Cerebellar nuclear complex (tissue), 1 donor: ENCODE measurements around the gene XRRA1.
A peak's percentile ranks its signal among the peaks of the same experiment; 100 is the strongest.

Experiments used
- DNase-seq, 2 experiments: peaks; one replicate each; lab custom pipeline; 2025; lab: John Stamatoyannopoulos, UW

The XRRA1 gene

DNA sequence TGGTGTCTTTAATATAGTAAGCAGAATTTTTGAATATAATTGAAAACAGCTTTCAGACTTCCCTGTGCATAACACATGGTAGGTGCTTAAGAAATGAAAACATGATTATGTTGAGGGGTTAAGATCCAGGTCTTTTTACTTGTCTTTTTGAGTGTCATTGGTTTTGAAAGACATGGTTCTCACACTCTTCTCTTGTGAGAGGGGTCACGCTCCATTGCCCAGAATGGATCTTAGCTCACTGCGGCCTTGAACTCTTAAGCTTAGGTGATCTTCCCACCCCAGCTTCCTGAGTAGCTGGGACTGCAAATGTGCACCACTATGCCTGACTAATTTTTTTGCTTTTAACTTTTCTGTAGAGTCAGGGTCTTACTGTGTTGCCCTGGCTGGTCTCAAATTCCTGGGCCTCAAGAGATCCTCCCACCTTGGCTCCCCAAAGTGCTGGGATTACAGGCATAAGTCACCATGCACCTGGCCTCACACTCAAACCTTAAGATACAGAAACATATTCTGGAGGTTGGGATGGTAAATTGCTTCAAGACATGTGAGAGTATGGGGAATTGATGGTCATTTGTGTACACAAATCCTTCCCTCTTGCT lies 1.6 kb upstream of the XRRA1 start:
- DNase-seq = no peak

- no peak for DNase-seq
Observed at GRCh38 chr11:74949753-74950137, 854 bp upstream of the XRRA1 start.

- DNase-seq = no peak
Observed at GRCh38 chr11:74948546-74948897, 369 bp downstream of the XRRA1 start.

DNA sequence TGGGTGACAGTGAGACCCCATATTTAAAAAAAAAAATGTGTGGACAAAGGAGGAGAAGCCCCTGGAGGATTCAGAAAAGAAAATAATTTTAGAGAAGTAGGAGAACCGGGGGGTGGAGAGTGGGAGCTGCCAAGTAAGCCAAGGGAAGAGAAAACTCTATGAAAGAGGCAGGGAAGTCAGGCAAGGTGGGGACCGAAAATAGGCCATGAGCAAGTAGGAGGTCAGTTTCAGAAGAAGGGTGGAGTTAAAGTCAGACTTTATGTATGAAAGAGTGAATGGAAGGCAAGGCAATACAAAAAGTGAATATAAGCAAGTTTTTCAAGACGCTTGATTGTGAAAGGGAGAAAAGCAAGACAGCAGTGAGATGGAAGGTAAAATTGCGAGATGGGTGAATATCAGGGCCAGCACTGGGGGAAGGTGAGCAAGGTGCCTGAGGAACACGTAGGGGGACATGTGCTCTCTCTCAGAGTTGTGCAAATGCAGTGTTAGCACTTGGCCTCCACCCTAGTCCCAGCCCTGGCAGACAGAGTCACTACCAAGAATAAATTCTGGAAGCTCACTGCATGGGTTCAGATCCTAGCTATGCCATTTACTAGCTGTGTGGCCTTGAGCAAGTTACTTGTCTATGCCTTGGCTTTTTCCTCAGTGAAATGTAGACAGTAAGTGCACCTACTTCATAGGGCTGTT lies 6.7 kb downstream of the XRRA1 start:
- no peak for DNase-seq

GRCh38 chr11:74941492-74941891 lies 7.4 kb downstream of the XRRA1 start:
- no peak for DNase-seq

DNA sequence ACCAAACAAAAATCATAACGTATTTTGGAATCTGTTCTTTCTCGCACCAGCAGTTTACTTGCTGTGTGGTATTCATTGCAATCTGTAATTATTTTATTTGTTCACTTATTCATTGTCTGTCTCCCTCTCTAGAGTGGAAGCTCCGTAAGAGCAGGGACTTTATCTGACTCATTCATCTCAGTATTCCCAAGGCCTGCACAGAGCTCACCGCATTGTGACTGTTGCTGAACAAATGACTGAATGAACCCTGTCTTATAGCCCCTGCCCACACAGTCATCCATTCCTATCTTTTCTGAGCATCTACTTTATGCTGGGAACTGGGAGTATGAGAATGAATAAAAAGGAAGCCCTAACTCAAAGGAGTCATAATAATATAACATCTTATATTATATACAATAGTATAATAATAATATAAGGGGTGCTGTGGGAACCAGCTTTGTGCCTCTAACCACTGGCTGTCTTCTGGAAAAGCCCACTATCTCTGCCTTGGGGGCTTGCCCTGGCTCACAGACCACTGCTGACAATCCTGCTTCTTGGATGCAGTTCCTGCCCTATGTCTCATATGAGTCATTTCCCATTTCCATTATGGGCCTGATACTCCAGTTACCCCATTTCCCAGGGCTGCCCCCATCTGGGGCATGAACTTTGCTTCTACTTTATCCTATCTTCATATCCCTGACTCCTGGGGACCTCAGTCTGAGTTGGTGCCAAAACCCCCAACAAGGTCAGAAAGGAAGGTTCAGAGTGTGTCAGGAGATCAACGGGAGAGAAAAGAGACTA lies 11.0 kb downstream of the XRRA1 start:
- no peak for DNase-seq

DNA sequence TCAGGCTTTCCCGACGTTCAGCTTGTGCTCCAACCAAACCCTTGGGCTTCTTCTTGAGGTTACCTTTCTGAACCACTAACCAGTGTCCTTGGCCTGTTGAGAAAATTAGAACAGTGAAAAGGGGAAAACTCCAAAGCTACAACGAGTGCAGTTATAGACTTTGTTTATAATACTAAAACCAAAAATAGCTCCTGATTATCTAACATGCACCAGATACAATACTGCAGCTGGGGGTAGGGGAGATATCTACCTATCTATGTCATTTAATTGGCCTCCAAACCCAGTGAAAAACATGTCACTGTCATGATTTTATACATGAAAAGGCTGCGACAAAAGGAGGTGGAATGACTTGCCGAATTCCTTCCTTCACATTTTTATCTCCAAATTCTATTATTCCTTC lies 11.9 kb downstream of the XRRA1 start:
- no peak for DNase-seq

DNA sequence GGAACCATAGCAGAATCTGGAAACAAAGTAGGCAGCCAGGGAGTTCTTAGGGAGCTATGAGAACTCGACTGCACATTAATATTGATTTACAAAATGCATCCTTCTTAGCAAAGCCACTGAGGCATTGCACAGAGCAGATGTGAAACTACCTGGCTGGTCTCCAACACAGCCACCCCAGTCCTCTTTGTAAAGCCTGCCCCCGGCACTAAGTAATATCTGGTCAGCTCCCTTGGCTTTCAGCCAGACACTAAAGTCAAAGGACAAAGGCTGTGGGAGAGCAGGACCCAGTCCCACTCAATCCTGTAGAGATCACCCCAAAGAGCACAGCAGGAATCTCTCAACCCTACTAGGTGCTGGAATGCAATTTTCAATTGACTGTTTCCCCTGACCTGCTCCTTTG lies 12.8 kb downstream of the XRRA1 start:
- no peak for DNase-seq

- DNase-seq = no peak
Observed at GRCh38 chr11:74935285-74935684, 13.6 kb downstream of the XRRA1 start.

- no peak for DNase-seq
Observed at GRCh38 chr11:74933765-74934164, 15.1 kb downstream of the XRRA1 start.

DNA sequence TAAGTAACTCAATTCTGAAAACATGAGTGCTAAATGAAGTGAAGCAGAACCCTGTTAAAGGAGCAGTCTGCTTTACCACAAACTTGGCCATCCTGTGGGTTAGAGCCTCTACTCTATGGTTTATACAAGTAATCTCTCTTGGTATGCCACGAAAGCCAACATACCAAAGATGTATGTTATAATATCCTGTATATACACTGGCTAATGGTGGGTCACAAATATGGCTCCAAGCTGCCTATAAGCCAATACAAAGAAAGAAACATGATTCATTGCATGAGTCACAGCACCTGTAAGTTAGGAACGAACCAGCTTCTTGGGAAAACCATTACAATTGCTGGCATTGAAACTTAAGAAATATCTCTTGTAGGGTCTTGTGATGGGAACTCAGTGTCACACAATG lies 16.1 kb downstream of the XRRA1 start:
- DNase-seq = no peak

GRCh38 chr11:74932169-74932568 lies 16.7 kb downstream of the XRRA1 start:
- no peak for DNase-seq

DNA sequence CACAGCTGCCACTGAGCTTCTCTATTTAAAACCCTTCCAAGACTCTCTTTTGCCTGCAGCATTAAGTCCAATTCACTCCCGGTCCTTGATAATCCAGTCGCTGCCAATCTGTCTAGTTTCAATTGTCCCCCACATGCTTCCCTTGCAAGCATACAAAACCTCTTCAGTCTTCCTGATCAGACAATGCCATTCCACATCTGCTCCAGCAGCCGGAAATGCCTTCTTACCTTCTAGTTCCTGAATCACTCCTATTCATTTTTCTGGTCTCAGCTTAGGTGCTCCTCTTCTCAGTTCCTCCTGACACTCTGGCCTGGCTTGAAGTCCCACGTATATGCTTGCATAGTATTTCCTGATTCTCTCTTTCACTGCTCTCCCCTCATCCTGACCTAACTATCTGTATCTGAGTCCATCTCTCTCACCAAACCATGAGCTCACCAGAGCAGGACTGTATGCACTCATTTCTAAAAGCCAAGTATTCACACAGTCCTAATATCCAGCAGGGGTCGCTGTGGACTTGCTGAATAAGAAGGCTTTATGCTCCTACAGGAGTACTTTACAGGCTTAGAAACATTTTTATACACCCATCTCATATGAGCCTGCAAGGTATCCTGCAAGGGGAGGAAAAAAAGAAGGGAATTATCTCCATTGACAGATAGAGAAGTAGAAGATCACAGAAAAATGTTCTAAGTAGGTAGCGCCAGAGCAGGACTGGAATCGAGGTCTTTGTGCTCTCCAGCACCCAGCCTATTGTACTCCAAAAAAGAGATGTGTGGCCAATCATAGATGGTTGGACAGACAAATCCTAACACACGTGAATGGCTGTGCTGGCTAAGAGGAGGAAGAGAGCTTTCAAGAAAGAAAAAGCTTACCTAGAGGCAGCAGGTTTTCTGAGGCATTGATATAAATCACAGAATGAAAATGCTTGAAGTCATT lies 19.2 kb downstream of the XRRA1 start:
- peak in 1 of 2 experiments; percentile 34 for DNase-seq

DNA sequence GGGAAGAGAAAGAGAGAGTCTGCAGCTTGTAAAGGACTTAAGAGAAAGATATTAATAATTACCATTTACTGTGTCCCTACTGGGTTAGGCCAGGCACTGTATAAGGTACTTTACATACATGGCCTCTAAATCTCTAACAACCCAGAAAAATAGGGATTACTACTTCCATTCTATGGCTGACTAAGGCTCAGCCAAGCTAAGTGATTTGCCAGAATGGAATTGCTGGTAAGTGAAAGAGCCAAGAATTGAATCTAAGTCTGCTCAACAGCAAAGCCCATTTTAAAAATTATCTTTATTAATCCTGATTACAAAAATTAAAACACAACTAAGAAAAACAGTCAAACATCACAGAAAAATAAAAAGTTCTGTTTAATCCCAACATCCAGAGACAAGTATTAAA lies 21.4 kb downstream of the XRRA1 start:
- no peak for DNase-seq

DNA sequence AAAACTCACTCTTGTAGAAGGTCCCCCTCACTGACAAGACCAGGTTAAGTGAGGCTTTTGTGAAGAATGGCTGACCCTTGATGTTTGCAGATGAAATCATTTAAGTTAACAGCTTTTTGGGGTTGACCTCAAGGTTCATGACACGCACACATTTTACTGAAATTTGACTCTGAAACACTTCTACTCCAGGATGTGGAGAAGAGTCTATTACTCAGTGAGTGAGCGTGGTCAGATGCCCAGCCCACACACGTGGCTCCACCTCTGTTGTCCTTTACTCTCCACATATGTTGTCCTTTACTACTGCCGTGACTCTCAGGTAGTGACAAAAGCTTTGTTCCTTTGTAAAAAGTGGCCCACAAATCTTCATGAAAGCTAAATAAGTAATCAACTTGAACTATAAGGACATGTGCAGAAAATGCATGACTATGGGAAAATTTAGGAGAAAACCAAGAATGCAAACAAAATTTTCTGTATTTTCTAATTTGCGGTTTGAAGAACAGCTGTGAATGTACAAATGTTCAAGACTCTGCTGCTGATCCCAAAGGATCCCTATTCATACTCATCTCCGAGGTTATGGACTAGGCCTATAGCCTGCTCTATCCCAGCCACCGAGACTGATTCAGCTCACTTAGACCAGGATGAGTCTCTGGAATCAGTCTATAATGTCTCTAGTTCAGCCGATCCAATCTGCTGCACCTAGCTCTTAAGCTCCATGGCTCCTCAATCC lies 22.4 kb downstream of the XRRA1 start:
- no peak for DNase-seq

DNA sequence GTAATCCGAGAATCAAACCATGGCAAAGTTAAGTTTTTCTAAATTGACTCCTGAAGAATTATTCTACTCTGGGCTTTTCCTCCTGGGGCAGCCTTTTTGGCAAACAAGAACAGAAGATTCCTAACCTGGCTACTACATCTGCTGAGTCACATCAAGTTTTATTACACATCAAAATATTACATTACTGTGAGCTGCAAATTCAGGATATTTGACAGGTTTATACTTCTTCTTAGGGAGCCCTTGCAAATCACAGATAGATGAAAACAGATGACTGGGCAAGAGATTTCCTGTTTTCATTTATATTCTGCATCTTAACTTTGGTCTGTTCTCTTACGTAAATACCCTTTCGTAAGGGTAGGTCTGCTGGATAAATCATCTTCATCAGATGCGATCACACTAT lies 23.6 kb downstream of the XRRA1 start:
- no peak for DNase-seq

DNA sequence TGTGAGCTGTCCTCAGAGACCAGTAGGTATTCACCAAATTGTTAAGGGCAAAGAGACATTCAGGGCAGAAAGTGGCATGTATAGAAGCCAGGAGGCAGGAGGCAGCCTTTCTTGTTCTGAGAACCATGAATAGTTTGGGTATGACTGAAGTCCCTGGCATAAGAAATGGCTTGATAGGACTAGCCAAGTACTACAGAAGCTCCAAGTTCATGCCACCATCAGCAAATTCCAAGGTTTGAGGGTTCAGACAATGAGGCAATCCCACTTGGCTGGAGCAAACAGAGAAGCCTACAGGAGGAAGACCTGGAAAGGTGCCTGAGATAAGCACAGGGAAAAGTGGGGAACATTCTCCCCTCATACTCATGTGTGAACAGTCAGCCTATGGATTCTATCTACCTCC lies 25.8 kb downstream of the XRRA1 start:
- no peak for DNase-seq

- no peak for DNase-seq
Observed at GRCh38 chr11:74909812-74910211, 39.1 kb downstream of the XRRA1 start.

DNA sequence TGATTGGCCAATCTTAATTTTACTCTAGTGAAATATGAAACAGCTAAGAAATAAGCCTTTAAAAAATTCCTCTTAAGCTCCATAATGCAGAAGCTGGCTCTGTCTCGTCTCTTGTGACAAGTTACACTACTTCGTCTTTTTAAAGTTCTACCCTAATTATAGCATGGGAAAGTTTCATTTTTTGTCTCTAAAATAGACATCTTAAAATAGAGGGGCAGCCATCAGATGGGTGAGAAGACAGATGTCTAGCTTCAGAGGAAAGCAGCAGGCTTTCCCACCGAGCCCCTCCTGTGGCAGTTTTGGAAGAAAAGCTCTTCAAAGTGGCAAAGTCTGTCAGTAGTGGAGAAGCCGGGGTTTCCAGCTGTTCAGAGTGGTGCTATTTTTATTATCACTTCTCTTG lies 39.5 kb downstream of the XRRA1 start:
- DNase-seq = no peak

DNA sequence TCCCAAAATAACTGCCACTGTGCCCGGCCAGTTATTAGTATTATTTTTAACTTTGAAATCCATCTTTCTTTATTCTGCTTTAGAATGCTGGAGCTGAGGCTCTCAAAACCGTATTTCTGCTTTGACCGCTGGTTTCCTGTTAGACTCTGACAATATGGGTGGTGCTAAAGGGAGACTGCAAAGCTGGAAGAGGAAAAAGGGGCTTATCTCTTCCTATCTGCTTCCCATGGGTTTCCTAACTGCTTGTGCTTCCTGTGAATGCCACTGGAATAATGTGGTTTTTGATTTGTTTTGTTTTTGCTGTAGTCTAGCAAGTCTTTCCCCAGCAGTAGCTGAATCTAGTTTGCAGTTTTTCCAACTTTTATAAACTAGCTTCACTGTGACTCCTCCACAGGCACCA lies 43.6 kb downstream of the XRRA1 start:
- DNase-seq = no peak

DNA sequence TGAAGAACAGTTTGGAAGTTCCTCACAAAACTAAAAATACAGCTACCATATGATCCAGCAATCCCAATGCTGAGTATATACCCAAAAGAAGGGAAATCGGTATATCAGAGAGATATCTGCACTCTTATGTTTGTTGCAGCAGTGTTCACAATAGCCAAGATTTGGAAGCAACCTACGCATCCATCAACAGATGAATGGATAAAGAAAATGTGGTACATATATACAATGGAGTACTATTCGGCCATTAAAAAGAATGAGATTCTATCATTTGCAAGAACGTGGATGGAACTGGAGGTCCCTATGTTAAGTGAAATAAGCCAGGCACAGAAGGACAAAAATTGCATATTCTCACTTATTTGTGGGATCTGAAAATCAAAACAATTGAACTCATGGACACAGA lies 46.5 kb downstream of the XRRA1 start:
- DNase-seq = no peak

GRCh38 chr11:74896311-74896710 lies 52.6 kb downstream of the XRRA1 start:
- no peak for DNase-seq
